ENCODE measurements around the gene ADORA1. TPM values are rescaled to one million over a fixed set of nuclear protein-coding genes. Genes with fewer than 3 reads are reported as not detected.

The ADORA1 gene
- polyA plus RNA-seq, 3 donors = 4.9 to 6.3 (median 6.0) TPM

DNA sequence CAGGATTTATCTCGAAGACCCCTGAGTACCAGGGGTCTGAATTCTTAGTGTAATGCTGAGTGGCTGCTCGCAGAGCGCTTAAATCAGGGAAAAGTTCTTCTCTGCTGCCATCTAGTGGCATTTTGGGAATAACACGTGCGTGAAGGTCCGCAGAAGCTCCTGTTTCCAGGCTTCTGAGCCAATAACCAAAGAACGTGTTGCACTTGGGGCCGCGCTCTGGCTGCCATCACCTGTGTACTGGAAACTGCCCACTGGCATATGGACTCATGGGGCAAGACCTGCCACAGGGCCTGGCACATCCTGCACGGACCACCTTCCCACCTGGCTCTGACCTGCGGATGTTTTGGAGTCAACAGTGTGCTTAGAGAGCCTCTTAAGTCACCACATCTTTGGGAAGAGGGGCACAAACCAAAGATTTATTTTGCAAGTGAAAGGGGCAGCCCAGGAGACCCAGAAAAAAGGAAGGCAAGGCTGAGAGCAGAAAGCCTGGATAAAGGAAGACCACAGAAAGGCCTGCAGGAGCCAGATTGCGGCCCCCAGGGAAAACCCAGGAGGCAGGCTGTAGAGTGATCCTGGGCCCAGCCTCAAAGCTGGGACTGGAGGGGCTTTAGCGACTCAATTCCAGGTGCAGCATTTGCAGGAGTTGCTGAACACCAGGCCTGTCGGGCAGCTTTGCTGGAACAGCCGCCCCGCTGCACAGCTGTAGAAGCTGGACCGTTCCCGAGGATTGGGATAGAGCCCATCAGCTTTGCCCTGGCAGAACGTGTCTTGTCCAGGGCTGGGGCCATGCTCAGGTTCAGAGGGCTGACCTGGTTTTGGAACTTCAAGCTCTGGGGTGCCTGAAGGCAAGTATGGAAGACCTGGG, 89.0 kb downstream of the ADORA1 start:
- DNase-seq (ENCODE audit: extremely low read depth in 1 of 11, low read depth in 9 of 11, low spot score in 4 of 11) = peak; percentile 56 to 83 (median 71)

Other genes starting within 250 kb of the ADORA1 start
- gene RABIF, start 238.6 kb upstream of the ADORA1 start, polyA plus RNA-seq (ENCODE audit: insufficient read length in 3 of 3) = 10 to 100 TPM in 2 of 3 donors, 1 to 10 TPM in 1; 9.3 to 11.2 (median 11.1) TPM
- gene KLHL12, start 200.5 kb upstream of the ADORA1 start, polyA plus RNA-seq (ENCODE audit: insufficient read length in 3 of 3) = 10 to 100 TPM; 37.9 to 47.0 (median 38.3) TPM
- gene ADIPOR1, start 169.4 kb upstream of the ADORA1 start, polyA plus RNA-seq (ENCODE audit: insufficient read length in 3 of 3) = 10 to 100 TPM; 73.8 to 76.9 (median 75.1) TPM
- gene CYB5R1, start 160.5 kb upstream of the ADORA1 start, polyA plus RNA-seq (ENCODE audit: insufficient read length in 3 of 3) = 10 to 100 TPM; 45.6 to 47.7 (median 47.2) TPM
- gene TMEM183A, start 120.4 kb upstream of the ADORA1 start, polyA plus RNA-seq (ENCODE audit: insufficient read length in 3 of 3) = 10 to 100 TPM; 74.8 to 81.9 (median 75.7) TPM
- 10 to 100 TPM in 1 of 3 donors, 1 to 10 TPM in 2; 7.4 to 14.9 (median 8.5) TPM for gene PPFIA4, start 101.2 kb upstream of the ADORA1 start, polyA plus RNA-seq (ENCODE audit: insufficient read length in 3 of 3)
- gene MYOG, start 41.7 kb upstream of the ADORA1 start, polyA plus RNA-seq (ENCODE audit: insufficient read length in 3 of 3) = under 1 TPM in 2 of 3 donors, not detected in 1; 0.20 to 0.30 TPM
- gene MYBPH, start 48.1 kb downstream of the ADORA1 start, polyA plus RNA-seq (ENCODE audit: insufficient read length in 3 of 3) = under 1 TPM; 0.23 to 0.30 (median 0.28) TPM
- 10 to 100 TPM in 1 of 3 donors, 1 to 10 TPM in 2; 6.7 to 12.4 (median 9.0) TPM for gene CHI3L1, start 59.0 kb downstream of the ADORA1 start, polyA plus RNA-seq (ENCODE audit: insufficient read length in 3 of 3)
- under 1 TPM; 0.24 to 0.45 (median 0.41) TPM for gene CHIT1, start 101.9 kb downstream of the ADORA1 start, polyA plus RNA-seq (ENCODE audit: insufficient read length in 3 of 3)
- gene BTG2, start 177.8 kb downstream of the ADORA1 start, polyA plus RNA-seq (ENCODE audit: insufficient read length in 3 of 3) = 100 to 1,000 TPM in 2 of 3 donors, 10 to 100 TPM in 1; 88.7 to 152 (median 116) TPM
- gene FMOD, start 223.4 kb downstream of the ADORA1 start, polyA plus RNA-seq (ENCODE audit: insufficient read length in 3 of 3) = 10 to 100 TPM; 40.0 to 49.9 (median 42.4) TPM